Neural cell (in vitro differentiated cells): ENCODE data around the gene COMP. TPM values are rescaled to one million over a fixed set of nuclear protein-coding genes. Genes with fewer than 3 reads are reported as not detected.
"Not testable (repeated sequence)": the region's sequence is repeated elsewhere in the genome, so short reads cannot be mapped to it uniquely, and the experiment has no call there.

ENCODE experiments used
- H2AFZ ChIP-seq: fragments of 200-600, 300-800 bp; sonication (generic), shearing (Covaris generic); 2 replicates; pipeline ENCODE4 v1.6.0; 2014; ENCODE audit warnings: low read depth, mild to moderate bottlenecking, antibody characterized with exemption, low read length, moderate library complexity
- H3F3A ChIP-seq: fragments of 200-600 bp; shearing (Covaris generic); 2 replicates; pipeline ENCODE4 v1.6.1; 2016; ENCODE audit warnings: mild to moderate bottlenecking, moderate library complexity, mixed read lengths, antibody characterized with exemption, low read length; ENCODE audit not compliant: insufficient read depth, poor library complexity, severe bottlenecking
- H3K27ac ChIP-seq: fragments of 200-600, 300-800 bp; sonication (generic), shearing (Covaris generic); 2 replicates; pipeline ENCODE4 v1.5.1; 2014; ENCODE audit warnings: mild to moderate bottlenecking, low read length, moderate library complexity
- H3K27me3 ChIP-seq: fragments of 300-800, 200-600 bp; sonication (generic), shearing (Covaris generic); 2 replicates; pipeline ENCODE4 v1.6.0; 2014; ENCODE audit warnings: mild to moderate bottlenecking, low read depth, low read length, moderate library complexity; ENCODE audit not compliant: insufficient read depth
- H3K36me3 ChIP-seq: fragments of 300-800, 200-600 bp; sonication (generic), shearing (Covaris generic); 2 replicates; pipeline ENCODE4 v1.5.1; 2014; ENCODE audit warnings: mild to moderate bottlenecking, antibody characterized with exemption, low read length, moderate library complexity; ENCODE audit not compliant: insufficient read depth
- H3K4me2 ChIP-seq: fragments of 300-800, 200-600 bp; sonication (generic), shearing (Covaris generic); 2 replicates; pipeline ENCODE4 v1.6.0; 2014; ENCODE audit warnings: mild to moderate bottlenecking, low read length
- H3K4me3 ChIP-seq: fragments of 300-800, 200-600 bp; sonication (generic), shearing (Covaris generic); 2 replicates; pipeline ENCODE4 v1.5.1; 2014; ENCODE audit warnings: mild to moderate bottlenecking, low read length, moderate library complexity
- H3K79me2 ChIP-seq: fragments of 200-600 bp; shearing (Covaris generic); replicated peaks from 2 replicates; pipeline ENCODE4 v1.6.0; 2014; ENCODE audit warnings: mild to moderate bottlenecking, low read length, moderate library complexity; ENCODE audit not compliant: insufficient read depth
- H3K9ac ChIP-seq: fragments of 300-800, 200-600 bp; sonication (generic), shearing (Covaris generic); 2 replicates; pipeline ENCODE4 v1.6.1; 2016; ENCODE audit warnings: mild to moderate bottlenecking, low read length, mixed read lengths
- H3K9me2 ChIP-seq: fragments of 200-600 bp; shearing (Covaris generic); 2 replicates; pipeline ENCODE4 v1.6.1; 2016; ENCODE audit warnings: mild to moderate bottlenecking, low read length, mixed read lengths; ENCODE audit not compliant: insufficient read depth
- H3K9me3 ChIP-seq: fragments of 200-600, 300-800 bp; sonication (generic), shearing (Covaris generic); 2 replicates; pipeline ENCODE4 v1.6.1; 2016; ENCODE audit warnings: mild to moderate bottlenecking, mixed run types, low read length, moderate library complexity, mixed read lengths
- H4K20me1 ChIP-seq: fragments of 200-600 bp; shearing (Covaris generic); 2 replicates; pipeline ENCODE4 v1.6.1; 2016; ENCODE audit warnings: mild to moderate bottlenecking, mixed run types; ENCODE audit not compliant: insufficient read depth
- EP300 ChIP-seq: fragments of 450-650 bp; conservative IDR thresholded peaks from 2 replicates; pipeline ENCODE4 v1.6.1; 2014; ENCODE audit warnings: antibody characterized with exemption, mild to moderate bottlenecking, moderate library complexity; ENCODE audit not compliant: poor library complexity, severe bottlenecking
- EZH2 ChIP-seq: fragments of 200-600, 300-800 bp; shearing (Covaris generic), sonication (generic); IDR thresholded peaks from 2 replicates; pipeline ENCODE4 v1.6.1; 2014; ENCODE audit warnings: antibody characterized with exemption, low read length, borderline replicate concordance, mild to moderate bottlenecking; ENCODE audit not compliant: insufficient read depth, poor library complexity, severe bottlenecking
- MXI1 ChIP-seq: fragments of 450-650 bp; conservative IDR thresholded peaks from 2 replicates; pipeline ENCODE4 v1.6.1; 2014; ENCODE audit warnings: antibody characterized with exemption, mild to moderate bottlenecking; ENCODE audit not compliant: poor library complexity, severe bottlenecking
- POLR2AphosphoS5 ChIP-seq: IDR thresholded peaks from 2 replicates; pipeline ENCODE4 v1.6.1; 2012
- RAD21 ChIP-seq: fragments of 450-650 bp; conservative IDR thresholded peaks from 2 replicates; pipeline ENCODE4 v1.6.1; 2014; ENCODE audit warnings: antibody characterized with exemption, mild to moderate bottlenecking, moderate library complexity
- SMC3 ChIP-seq: fragments of 450-650 bp; conservative IDR thresholded peaks from 2 replicates; pipeline ENCODE4 v1.6.1; 2014; ENCODE audit warnings: antibody characterized with exemption, mild to moderate bottlenecking, moderate library complexity; ENCODE audit not compliant: poor library complexity
- TAF1 ChIP-seq: IDR thresholded peaks from 2 replicates; pipeline ENCODE4 v1.6.1; 2012; ENCODE audit warnings: low read depth
- polyA plus RNA-seq: library from polyadenylated mRNA; depleted of rRNA; stranded (reverse); fragments of >200 nt; gene quantifications from 2 replicates; pipeline ENCODE4 v1.2.3, GENCODE V29; 2014
- TF ChIP-seq, protein P1 (sequence below): fragments of 450-650 bp; IDR thresholded peaks from 2 replicates; pipeline ENCODE4 v1.5.1; 2014; ENCODE audit warnings: antibody characterized with exemption, mild to moderate bottlenecking, moderate library complexity; ENCODE audit not compliant: poor library complexity, severe bottlenecking
- TF ChIP-seq, protein P2 (sequence below): IDR thresholded peaks from 2 replicates; pipeline ENCODE4 v1.6.1; 2012; ENCODE audit warnings: borderline replicate concordance

The COMP gene
- polyA plus RNA-seq, 1 donor from 2014 or later = not detected

DNA sequence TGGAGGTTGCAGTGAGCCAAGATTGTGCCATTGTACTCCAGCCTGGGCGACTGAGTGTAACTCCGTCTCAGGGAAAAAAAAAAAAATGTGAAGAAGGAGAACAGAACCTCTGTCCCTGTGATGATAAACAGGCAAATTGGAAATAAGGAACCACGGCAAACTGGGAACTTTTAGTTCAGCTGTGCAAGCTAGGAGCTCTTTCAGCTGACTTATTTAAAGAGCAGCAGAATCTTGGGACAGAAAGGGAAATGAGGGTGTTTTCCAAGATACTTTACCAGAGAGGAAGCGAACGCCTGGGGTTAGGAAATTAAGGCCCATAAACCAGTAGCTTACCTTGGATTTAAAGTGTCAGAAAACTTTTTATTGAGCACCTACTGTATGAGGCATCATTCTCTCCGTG, 37.7 kb upstream of the COMP start:
- Histone ChIP-seq H3F3A (no peaks in the 10 kb centered on the region), H3K4me3 (no peak overlapping the region), H3K79me2 (peaks cover 13% of the 10 kb centered on the region), H3K36me3 (no peaks in the 10 kb centered on the region), H3K9me2 (no peaks in the 10 kb centered on the region), H3K4me2 (no peak overlapping the region), H3K9me3 (no peaks in the 10 kb centered on the region), H2AFZ (no peak overlapping the region), H3K27me3 (no peaks in the 10 kb centered on the region), H3K27ac (no peak overlapping the region), H3K9ac (no peak overlapping the region), H4K20me1 (peaks cover 12% of the 10 kb centered on the region)
- no peak for TF ChIP-seq EZH2
- TF ChIP-seq TAF1 = no peak
- no peak for TF ChIP-seq POLR2AphosphoS5
- TF ChIP-seq SMC3 = no peak
- no peak for TF ChIP-seq MXI1
- TF ChIP-seq RAD21 = no peak
- TF ChIP-seq, protein P1, sequence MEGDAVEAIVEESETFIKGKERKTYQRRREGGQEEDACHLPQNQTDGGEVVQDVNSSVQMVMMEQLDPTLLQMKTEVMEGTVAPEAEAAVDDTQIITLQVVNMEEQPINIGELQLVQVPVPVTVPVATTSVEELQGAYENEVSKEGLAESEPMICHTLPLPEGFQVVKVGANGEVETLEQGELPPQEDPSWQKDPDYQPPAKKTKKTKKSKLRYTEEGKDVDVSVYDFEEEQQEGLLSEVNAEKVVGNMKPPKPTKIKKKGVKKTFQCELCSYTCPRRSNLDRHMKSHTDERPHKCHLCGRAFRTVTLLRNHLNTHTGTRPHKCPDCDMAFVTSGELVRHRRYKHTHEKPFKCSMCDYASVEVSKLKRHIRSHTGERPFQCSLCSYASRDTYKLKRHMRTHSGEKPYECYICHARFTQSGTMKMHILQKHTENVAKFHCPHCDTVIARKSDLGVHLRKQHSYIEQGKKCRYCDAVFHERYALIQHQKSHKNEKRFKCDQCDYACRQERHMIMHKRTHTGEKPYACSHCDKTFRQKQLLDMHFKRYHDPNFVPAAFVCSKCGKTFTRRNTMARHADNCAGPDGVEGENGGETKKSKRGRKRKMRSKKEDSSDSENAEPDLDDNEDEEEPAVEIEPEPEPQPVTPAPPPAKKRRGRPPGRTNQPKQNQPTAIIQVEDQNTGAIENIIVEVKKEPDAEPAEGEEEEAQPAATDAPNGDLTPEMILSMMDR = no peak
- TF ChIP-seq EP300 = no peak
- TF ChIP-seq, protein P2, sequence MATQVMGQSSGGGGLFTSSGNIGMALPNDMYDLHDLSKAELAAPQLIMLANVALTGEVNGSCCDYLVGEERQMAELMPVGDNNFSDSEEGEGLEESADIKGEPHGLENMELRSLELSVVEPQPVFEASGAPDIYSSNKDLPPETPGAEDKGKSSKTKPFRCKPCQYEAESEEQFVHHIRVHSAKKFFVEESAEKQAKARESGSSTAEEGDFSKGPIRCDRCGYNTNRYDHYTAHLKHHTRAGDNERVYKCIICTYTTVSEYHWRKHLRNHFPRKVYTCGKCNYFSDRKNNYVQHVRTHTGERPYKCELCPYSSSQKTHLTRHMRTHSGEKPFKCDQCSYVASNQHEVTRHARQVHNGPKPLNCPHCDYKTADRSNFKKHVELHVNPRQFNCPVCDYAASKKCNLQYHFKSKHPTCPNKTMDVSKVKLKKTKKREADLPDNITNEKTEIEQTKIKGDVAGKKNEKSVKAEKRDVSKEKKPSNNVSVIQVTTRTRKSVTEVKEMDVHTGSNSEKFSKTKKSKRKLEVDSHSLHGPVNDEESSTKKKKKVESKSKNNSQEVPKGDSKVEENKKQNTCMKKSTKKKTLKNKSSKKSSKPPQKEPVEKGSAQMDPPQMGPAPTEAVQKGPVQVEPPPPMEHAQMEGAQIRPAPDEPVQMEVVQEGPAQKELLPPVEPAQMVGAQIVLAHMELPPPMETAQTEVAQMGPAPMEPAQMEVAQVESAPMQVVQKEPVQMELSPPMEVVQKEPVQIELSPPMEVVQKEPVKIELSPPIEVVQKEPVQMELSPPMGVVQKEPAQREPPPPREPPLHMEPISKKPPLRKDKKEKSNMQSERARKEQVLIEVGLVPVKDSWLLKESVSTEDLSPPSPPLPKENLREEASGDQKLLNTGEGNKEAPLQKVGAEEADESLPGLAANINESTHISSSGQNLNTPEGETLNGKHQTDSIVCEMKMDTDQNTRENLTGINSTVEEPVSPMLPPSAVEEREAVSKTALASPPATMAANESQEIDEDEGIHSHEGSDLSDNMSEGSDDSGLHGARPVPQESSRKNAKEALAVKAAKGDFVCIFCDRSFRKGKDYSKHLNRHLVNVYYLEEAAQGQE = no peak

DNA sequence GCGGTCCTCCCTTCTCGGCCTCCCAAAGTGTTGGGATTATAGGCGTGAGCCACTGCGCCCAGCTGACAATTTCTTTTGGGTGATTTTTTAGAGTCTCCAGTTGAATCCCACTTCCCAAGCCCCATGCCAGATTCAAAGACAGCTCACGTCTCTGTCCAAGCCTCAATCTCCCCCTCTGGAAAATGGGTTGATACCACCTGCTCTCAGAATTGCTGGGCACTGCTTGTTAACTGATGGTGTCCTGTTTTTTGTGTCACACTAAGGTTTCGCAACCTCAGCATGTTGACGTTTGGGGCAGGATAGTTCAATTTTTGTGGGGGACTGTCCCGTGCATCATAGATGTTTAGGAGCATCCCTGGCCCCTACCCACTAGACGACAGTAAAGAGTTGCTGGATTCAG, 26.5 kb upstream of the COMP start:
- no peaks in the 10 kb centered on the region for H3K9me2 ChIP-seq
- H4K20me1 ChIP-seq = no peaks in the 10 kb centered on the region
- TF ChIP-seq TAF1 = no peak
- TF ChIP-seq SMC3 = no peak
- TF ChIP-seq MXI1 = no peak
- TF ChIP-seq EP300 = no peak
- no peak for TF ChIP-seq RAD21
- TF ChIP-seq EZH2 = no peak
- TF ChIP-seq, protein P1 = no peak
- no peak for TF ChIP-seq POLR2AphosphoS5
- TF ChIP-seq, protein P2 = no peak
- H3K79me2 ChIP-seq = no peaks in the 10 kb centered on the region
- H3K36me3 ChIP-seq = no peaks in the 10 kb centered on the region
- no peaks in the 10 kb centered on the region for H3K9me3 ChIP-seq
- no peaks in the 10 kb centered on the region for H3F3A ChIP-seq
- no peaks in the 10 kb centered on the region for H3K27me3 ChIP-seq
- H3K27ac ChIP-seq = no peak overlapping the region
- no peak overlapping the region for H2AFZ ChIP-seq
- H3K4me3 ChIP-seq = no peak overlapping the region
- no peak overlapping the region for H3K4me2 ChIP-seq
- H3K9ac ChIP-seq = no peak overlapping the region

DNA sequence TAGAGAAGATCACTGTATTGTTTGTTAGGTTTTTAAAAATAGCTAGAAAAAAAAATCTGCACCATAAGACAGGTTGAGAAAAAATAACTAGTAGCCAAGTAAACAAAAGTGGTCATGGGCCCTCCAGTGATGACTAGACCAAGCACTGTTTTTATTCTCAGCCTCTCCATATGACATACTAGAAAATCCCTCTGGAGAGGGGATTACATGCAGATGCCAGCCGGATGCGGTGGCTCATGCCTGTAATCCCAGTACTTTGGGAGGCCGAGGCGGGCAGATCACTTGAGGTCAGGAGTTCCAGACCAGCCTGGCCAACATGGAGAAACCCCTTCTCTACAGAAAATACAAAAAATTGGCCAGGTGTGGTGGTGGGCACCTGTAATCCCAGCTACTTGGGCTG, 25.5 kb upstream of the COMP start:
- H3K36me3 ChIP-seq, H3K27ac ChIP-seq, H2AFZ ChIP-seq: not testable (repeated sequence)

More for the DNA sequence above, 25.5 kb upstream of the COMP start:
- H3K4me3 ChIP-seq, H3K9ac ChIP-seq, H3F3A ChIP-seq, H3K79me2 ChIP-seq, H3K9me2 ChIP-seq, H4K20me1 ChIP-seq, H3K9me3 ChIP-seq, H3K4me2 ChIP-seq, H3K27me3 ChIP-seq: not testable (repeated sequence)
